AG09319 (cell line): ENCODE data around the gene NDUFB4.

ENCODE experiments used
- DNase-seq: peaks from one replicate; pipeline ENCODE4 v3.0.0-alpha.2; 2010; ENCODE audit warnings: low read depth; ENCODE audit errors: extremely low read depth
- CTCF ChIP-seq: IDR thresholded peaks from 2 replicates; pipeline ENCODE4 v1.5.1; 2011; ENCODE audit warnings: low read depth, mild to moderate bottlenecking, inconsistent platforms, low read length, moderate library complexity

The NDUFB4 gene

GRCh38 chr3:120567370-120568201, 28.6 kb upstream of the NDUFB4 start:
- no peak for DNase-seq

GRCh38 chr3:120568202-120568531, 28.0 kb upstream of the NDUFB4 start:
- TF ChIP-seq CTCF, result no peak
- no peak for DNase-seq

More at GRCh38 chr3:120567370-120568201, 28.6 kb upstream of the NDUFB4 start:
- peak; percentile 52 for TF ChIP-seq CTCF

- no peak for TF ChIP-seq CTCF
- no peak for DNase-seq
Measured at GRCh38 chr3:120568598-120568997, 27.5 kb upstream of the NDUFB4 start.

GRCh38 chr3:120569222-120570057, 26.7 kb upstream of the NDUFB4 start:
- no peak for TF ChIP-seq CTCF
- DNase-seq, result no peak

GRCh38 chr3:120572027-120572426, 24.1 kb upstream of the NDUFB4 start:
- no peak for TF ChIP-seq CTCF
- DNase-seq, result no peak

GRCh38 chr3:120587332-120587975, 8.7 kb upstream of the NDUFB4 start:
- DNase-seq, result no peak
- no peak for TF ChIP-seq CTCF

GRCh38 chr3:120595788-120596115, 384 bp upstream of the NDUFB4 start:
- DNase-seq, result no peak
- no peak for TF ChIP-seq CTCF
